Panc1 (cell line): ENCODE measurements around the gene TMEM192. TPM values are rescaled to one million over a fixed set of nuclear protein-coding genes. Genes with fewer than 3 reads are reported as not detected.

ENCODE experiments used
- ATAC-seq: fragments of 200-7000 bp; cut with Tn5 transposase; 2 replicates; pipeline ENCODE4 v1.9.1; 2020; ENCODE audit warnings: mild to moderate bottlenecking, moderate library complexity
- BruUV-seq: library from RNA; stranded (reverse); fragments of 400-500 nt; replicated peaks from 2 replicates; lab custom pipeline; 2021; lab: Mats Ljungman, UMichigan
- CTCF ChIA-PET: fragments of 300-600 bp; sonication (Branson Sonifier 250); formaldehyde crosslinking; loops from one replicate; lab custom pipeline; 2022; ENCODE audit warnings: antibody characterized with exemption; lab: Charles Lee
- POLR2A ChIA-PET: fragments of 300-600 bp; sonication (Branson Sonifier 250); formaldehyde crosslinking; loops from one replicate; lab custom pipeline; 2022; ENCODE audit warnings: antibody characterized with exemption; lab: Charles Lee
- DNase-seq: peaks from one replicate; pipeline ENCODE4 v3.0.0-alpha.2; 2010; ENCODE audit warnings: low read depth, low spot score
- H3K27ac ChIP-seq: 2 replicates; pipeline ENCODE4 v1.5.1; 2011; ENCODE audit warnings: mild to moderate bottlenecking, low read length, inconsistent platforms
- H3K27me3 ChIP-seq: fragments of 200-500 bp; sonication (Bioruptor generic); 2 replicates; pipeline ENCODE4 v1.6.0; 2014; ENCODE audit warnings: low read length, inconsistent platforms; ENCODE audit not compliant: control insufficient read depth, insufficient read depth
- H3K36me3 ChIP-seq: fragments of 200-500 bp; sonication (Bioruptor generic); 2 replicates; pipeline ENCODE4 v1.5.1; 2014; ENCODE audit warnings: inconsistent platforms, mild to moderate bottlenecking, low read length, moderate library complexity; ENCODE audit not compliant: control insufficient read depth, insufficient read depth
- H3K4me1 ChIP-seq: 2 replicates; pipeline ENCODE4 v1.5.1; 2011; ENCODE audit warnings: inconsistent platforms, mild to moderate bottlenecking, low read length, moderate library complexity; ENCODE audit not compliant: control insufficient read depth, insufficient read depth
- H3K4me3 ChIP-seq, 2 experiments: 2 replicates each; pipeline ENCODE4 v1.5.1; 2011 to 2012; ENCODE audit warnings: low read depth in 2 of 2, low read length in 2 of 2, mild to moderate bottlenecking in 2 of 2, inconsistent platforms in 1 of 2, moderate library complexity in 1 of 2
- H3K9me3 ChIP-seq: fragments of 200-500 bp; sonication (Bioruptor generic); 2 replicates; pipeline ENCODE4 v1.5.1; 2014; ENCODE audit warnings: low read depth, mild to moderate bottlenecking, inconsistent platforms, low read length, moderate library complexity; ENCODE audit not compliant: control insufficient read depth, insufficient read depth
- CTCF ChIP-seq: fragments of 450-650 bp; IDR thresholded peaks from 2 replicates; pipeline ENCODE4 v1.5.1; 2017; ENCODE audit warnings: mild to moderate bottlenecking
- POLR2AphosphoS5 ChIP-seq: IDR thresholded peaks from 2 replicates; pipeline ENCODE4 v1.6.1; 2012; ENCODE audit warnings: mild to moderate bottlenecking, low read depth, low read length, moderate library complexity
- REST ChIP-seq, 2 experiments: IDR thresholded peaks; 2 replicates each; pipeline ENCODE4 v1.6.1; 2011 to 2012; ENCODE audit warnings: low read depth in 2 of 2, control low read depth in 1 of 2, low read length in 1 of 2, mild to moderate bottlenecking in 1 of 2, moderate library complexity in 1 of 2; ENCODE audit not compliant: insufficient read depth in 1 of 2
- SIN3A ChIP-seq: IDR thresholded peaks from 2 replicates; pipeline ENCODE4 v1.6.1; 2012; ENCODE audit warnings: low read depth, mild to moderate bottlenecking, low read length, moderate library complexity, borderline replicate concordance; ENCODE audit not compliant: insufficient read depth
- TCF7L2 ChIP-seq: IDR thresholded peaks from 2 replicates; pipeline ENCODE4 v1.6.1; 2011; ENCODE audit warnings: mild to moderate bottlenecking, low read depth, low read length, inconsistent platforms
- in situ Hi-C: cut with HindIII; loops from 2 replicates; pipeline ENCODE4 v1.10.0; 2016; ENCODE audit warnings: low sequenced_read_pairs, low pct_unique_long_range_greater_than_20kb
- intact Hi-C: fragments of 100-400 bp; cut with micrococcal nuclease; formaldehyde crosslinking; loops from one replicate; pipeline ENCODE4 v1.10.0; 2022; ENCODE audit not compliant: unreplicated experiment
- total RNA-seq: library from RNA; stranded (reverse); gene quantifications from one replicate; pipeline ENCODE4 v1.2.1, GENCODE V29; 2021; ENCODE audit not compliant: unreplicated experiment

Gene TMEM192
- total RNA-seq, 1 experiment from 2014 or later: 7.2 TPM

GRCh38 chr4:165156906-165157305 is 44.2 kb upstream of the TMEM192 start:
- Histone ChIP-seq H3K36me3 (no peaks in the 10 kb centered on the region), H3K27me3 (no peaks in the 10 kb centered on the region), H3K9me3 (no peaks in the 10 kb centered on the region), H3K4me1 (no peaks in the 10 kb centered on the region), H3K4me3 (no peak overlapping the region), H3K27ac (no peak overlapping the region)
- DNase-seq: no peak
- no TSS peak for BruUV-seq
- no peak for ATAC-seq
- in situ Hi-C loops: no loop called here
- POLR2A ChIA-PET: no interaction called here
- TF ChIP-seq SIN3A (no peak), CTCF (no peak), TCF7L2 (no peak), REST (IDR thresholded peaks at IDR 0.05; ENCODE audit: insufficient read depth in 1 of 2, low read depth in 2 of 2, low read length in 1 of 2) (no peak), POLR2AphosphoS5 (no peak)
- intact Hi-C loops: no loop called here
- CTCF ChIA-PET: no interaction called here

GRCh38 chr4:165154482-165154881 is 41.8 kb upstream of the TMEM192 start:
- no peaks in the 10 kb centered on the region for H3K4me1 ChIP-seq
- intact Hi-C loops: no loop called here
- no peak overlapping the region for H3K27ac ChIP-seq
- ChIA-PET POLR2A (no interaction called here), CTCF (no interaction called here)
- H3K27me3 ChIP-seq: no peaks in the 10 kb centered on the region
- no peaks in the 10 kb centered on the region for H3K9me3 ChIP-seq
- no TSS peak for BruUV-seq
- DNase-seq: no peak
- H3K4me3 ChIP-seq: no peak overlapping the region
- no peaks in the 10 kb centered on the region for H3K36me3 ChIP-seq
- in situ Hi-C loops: no loop called here
- no peak for ATAC-seq
- no peak for TF ChIP-seq SIN3A
- TF ChIP-seq TCF7L2: no peak
- TF ChIP-seq REST (IDR thresholded peaks at IDR 0.05; ENCODE audit: insufficient read depth in 1 of 2, low read depth in 2 of 2, low read length in 1 of 2): no peak
- no peak for TF ChIP-seq CTCF
- no peak for TF ChIP-seq POLR2AphosphoS5
